NOMO-1 treated with DMSO at 0.1 percent for 48 hours (cell line): ENCODE measurements around the gene KIF1B.

Source experiments
- DNase-seq: peaks from one replicate; lab custom pipeline; 2025; ENCODE audit not compliant: unreplicated experiment; lab: John Stamatoyannopoulos, UW

Gene KIF1B

GRCh38 chr1:10324627-10325026, 114.3 kb downstream of the KIF1B start:
- DNase-seq: peak; percentile 1

GRCh38 chr1:10325521-10325920, 115.2 kb downstream of the KIF1B start:
- no peak for DNase-seq

- no peak for DNase-seq
These were observed 115.9 kb downstream of the KIF1B start for GRCh38 chr1:10326251-10326650.

GRCh38 chr1:10328180-10328963, 118.0 kb downstream of the KIF1B start:
- DNase-seq: peak; percentile 34

- no peak for DNase-seq
These were observed 127.1 kb downstream of the KIF1B start for GRCh38 chr1:10337436-10337835.

GRCh38 chr1:10338047-10338446, 127.7 kb downstream of the KIF1B start:
- DNase-seq: peak; percentile 34

GRCh38 chr1:10338611-10339010, 128.2 kb downstream of the KIF1B start:
- DNase-seq: no peak

GRCh38 chr1:10339036-10339567, 128.7 kb downstream of the KIF1B start:
- no peak for DNase-seq

GRCh38 chr1:10339815-10340214, 129.4 kb downstream of the KIF1B start:
- DNase-seq: no peak

- DNase-seq: no peak
These were observed 130.7 kb downstream of the KIF1B start for GRCh38 chr1:10340930-10341590.

GRCh38 chr1:10347109-10347508, 136.7 kb downstream of the KIF1B start:
- no peak for DNase-seq

GRCh38 chr1:10353282-10353681, 142.9 kb downstream of the KIF1B start:
- DNase-seq: no peak

GRCh38 chr1:10353693-10354092, 143.3 kb downstream of the KIF1B start:
- DNase-seq: no peak

GRCh38 chr1:10360045-10360444, 149.7 kb downstream of the KIF1B start:
- peak; percentile 0 for DNase-seq

- no peak for DNase-seq
These were observed 151.1 kb downstream of the KIF1B start for GRCh38 chr1:10361515-10361914.

- DNase-seq: no peak
These were observed 157.8 kb downstream of the KIF1B start for GRCh38 chr1:10368194-10368593.

- no peak for DNase-seq
These were observed 164.1 kb downstream of the KIF1B start for GRCh38 chr1:10374442-10374860.

- peak; percentile 83 for DNase-seq
These were observed 167.1 kb downstream of the KIF1B start for GRCh38 chr1:10377365-10378029.

GRCh38 chr1:10378081-10378841, 167.9 kb downstream of the KIF1B start:
- peak; percentile 90 for DNase-seq

GRCh38 chr1:10379101-10379620, 168.8 kb downstream of the KIF1B start:
- DNase-seq: no peak

- no peak for DNase-seq
These were observed 169.3 kb downstream of the KIF1B start for GRCh38 chr1:10379676-10380075.
